IPS-18a (cell line): ENCODE results near the gene HTR1B.
A peak's percentile ranks its signal among the peaks of the same experiment; 100 is the strongest.

ENCODE experiments used
- H3K27ac ChIP-seq: one replicate; pipeline ENCODE4 v1.5.1; 2013; ENCODE audit warnings: low read length
- H3K27me3 ChIP-seq: one replicate; pipeline ENCODE4 v1.6.1; 2013; ENCODE audit warnings: mild to moderate bottlenecking, low read length; ENCODE audit not compliant: control insufficient read depth, insufficient read depth
- H3K36me3 ChIP-seq: one replicate; pipeline ENCODE4 v1.6.1; 2013; ENCODE audit warnings: low read depth, low read length; ENCODE audit not compliant: control insufficient read depth
- H3K4me1 ChIP-seq: one replicate; pipeline ENCODE4 v1.6.1; 2013; ENCODE audit warnings: low read depth, low read length; ENCODE audit not compliant: control insufficient read depth
- H3K4me3 ChIP-seq: one replicate; pipeline ENCODE4 v1.5.1; 2013; ENCODE audit warnings: low read length
- H3K9ac ChIP-seq: one replicate; pipeline ENCODE4 v1.6.1; 2013; ENCODE audit warnings: mild to moderate bottlenecking, low read length, moderate library complexity
- H3K9me3 ChIP-seq: one replicate; pipeline ENCODE4 v1.6.1; 2013; ENCODE audit warnings: low read depth, low read length; ENCODE audit not compliant: control insufficient read depth

The HTR1B gene

DNA sequence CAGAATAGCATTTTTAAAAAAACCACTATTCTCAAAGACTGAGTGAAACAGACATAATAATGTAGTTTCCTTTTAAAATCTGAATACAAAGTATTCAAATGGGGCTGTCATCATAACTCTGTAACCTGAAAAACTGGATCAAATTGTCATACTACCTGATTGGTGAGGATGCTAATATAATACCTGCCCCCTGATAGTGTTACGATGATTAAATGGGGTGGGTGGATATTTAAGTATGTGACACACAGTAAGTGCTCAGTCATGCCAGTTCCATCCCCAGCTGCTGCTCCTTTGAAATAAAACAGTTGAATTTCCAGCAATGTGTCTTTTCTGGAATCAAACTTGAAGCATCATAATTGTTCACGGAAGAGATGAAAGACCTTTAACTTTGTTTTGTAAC lies 8.9 kb downstream of the HTR1B start:
- Histone ChIP-seq H3K27me3 (no peaks in the 10 kb centered on the region), H3K4me1 (peaks cover 27% of the 10 kb centered on the region), H3K27ac (no peak overlapping the region), H3K9me3 (no peaks in the 10 kb centered on the region), H3K36me3 (no peaks in the 10 kb centered on the region), H3K4me3 (no peak overlapping the region), H3K9ac (no peak overlapping the region)

DNA sequence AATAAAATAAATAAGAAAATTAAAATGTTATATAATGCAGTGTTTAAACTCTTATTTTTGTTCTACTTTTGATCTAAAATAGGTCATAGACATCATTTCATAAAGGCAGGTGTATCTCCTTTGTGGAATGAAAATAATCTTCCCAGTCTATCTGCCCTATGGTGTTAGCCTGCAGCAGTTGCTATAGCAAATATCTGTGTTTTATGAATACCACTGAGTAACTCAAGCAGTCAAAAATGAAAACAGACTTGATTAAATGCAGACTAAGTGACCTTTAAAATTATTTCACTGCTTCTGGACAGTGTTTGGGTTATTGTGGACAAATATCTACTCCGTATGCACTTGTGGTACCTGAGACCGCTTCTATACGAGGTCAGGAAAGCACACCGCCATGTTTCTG lies 11.8 kb downstream of the HTR1B start:
- no peak overlapping the region for H3K4me3 ChIP-seq
- no peaks in the 10 kb centered on the region for H3K9me3 ChIP-seq
- no peak overlapping the region for H3K9ac ChIP-seq
- H3K27me3 ChIP-seq = no peaks in the 10 kb centered on the region
- no peaks in the 10 kb centered on the region for H3K36me3 ChIP-seq
- H3K27ac ChIP-seq = no peak overlapping the region
- H3K4me1 ChIP-seq = peaks cover 22% of the 10 kb centered on the region

DNA sequence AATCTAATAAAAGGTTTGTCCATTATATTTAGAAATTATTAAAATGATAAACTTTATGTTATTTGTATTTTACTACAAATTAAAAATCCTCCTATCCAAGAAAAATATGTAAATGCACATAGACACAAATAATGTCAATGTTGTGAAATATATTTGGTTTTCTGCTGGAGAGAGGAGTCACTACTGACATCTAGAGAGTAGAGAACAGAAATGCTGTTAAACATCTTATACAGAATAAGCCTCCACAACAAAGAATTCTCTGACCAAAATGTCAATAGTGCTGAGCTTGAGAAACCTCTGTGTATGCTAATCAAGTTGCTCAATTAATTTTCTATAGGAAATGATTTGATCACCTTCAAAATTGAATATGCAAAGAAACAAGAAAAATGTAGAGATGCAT lies 12.4 kb downstream of the HTR1B start:
- no peaks in the 10 kb centered on the region for H3K9me3 ChIP-seq
- H3K4me3 ChIP-seq = no peak overlapping the region
- no peaks in the 10 kb centered on the region for H3K27me3 ChIP-seq
- no peaks in the 10 kb centered on the region for H3K36me3 ChIP-seq
- H3K27ac ChIP-seq = no peak overlapping the region
- H3K9ac ChIP-seq = no peak overlapping the region
- peaks cover 17% of the 10 kb centered on the region for H3K4me1 ChIP-seq

- Histone ChIP-seq H3K27ac (no peak overlapping the region), H3K9ac (no peak overlapping the region), H3K36me3 (no peaks in the 10 kb centered on the region), H3K9me3 (no peaks in the 10 kb centered on the region), H3K27me3 (no peaks in the 10 kb centered on the region), H3K4me1 (no peaks in the 10 kb centered on the region), H3K4me3 (no peak overlapping the region)
Observed at GRCh38 chr6:77448546-77448945, 14.7 kb downstream of the HTR1B start.

- H3K9me3 ChIP-seq = no peaks in the 10 kb centered on the region
- no peaks in the 10 kb centered on the region for H3K4me1 ChIP-seq
- no peak overlapping the region for H3K9ac ChIP-seq
- H3K4me3 ChIP-seq = no peak overlapping the region
- H3K27ac ChIP-seq = no peak overlapping the region
- H3K36me3 ChIP-seq = no peaks in the 10 kb centered on the region
- H3K27me3 ChIP-seq = no peaks in the 10 kb centered on the region
Observed at GRCh38 chr6:77447254-77447653, 16.0 kb downstream of the HTR1B start.

DNA sequence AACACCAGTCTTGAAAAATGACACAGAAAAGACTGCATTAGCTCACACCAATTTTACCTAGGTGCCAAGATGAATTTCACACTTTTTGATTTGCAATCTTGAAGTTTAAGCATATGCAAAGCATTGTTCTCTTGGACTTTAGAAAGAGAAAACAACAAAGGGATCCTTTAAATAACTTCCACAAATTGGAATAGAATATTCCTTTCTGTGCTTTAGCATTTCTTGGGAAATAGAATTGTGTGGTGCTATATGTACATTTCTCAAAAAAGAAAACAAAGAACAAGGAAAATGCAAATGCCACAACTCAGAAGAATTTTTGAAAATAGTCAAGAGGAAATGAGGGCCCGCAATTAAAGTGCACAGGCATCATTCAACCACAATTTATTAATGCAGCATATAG lies 17.0 kb downstream of the HTR1B start:
- H3K9me3 ChIP-seq = no peaks in the 10 kb centered on the region
- no peaks in the 10 kb centered on the region for H3K36me3 ChIP-seq
- no peaks in the 10 kb centered on the region for H3K4me1 ChIP-seq
- no peaks in the 10 kb centered on the region for H3K27me3 ChIP-seq
- no peak overlapping the region for H3K27ac ChIP-seq
- no peak overlapping the region for H3K9ac ChIP-seq
- no peak overlapping the region for H3K4me3 ChIP-seq

- H3K27ac ChIP-seq = no peak overlapping the region
- no peaks in the 10 kb centered on the region for H3K9me3 ChIP-seq
- no peaks in the 10 kb centered on the region for H3K4me1 ChIP-seq
- H3K36me3 ChIP-seq = no peaks in the 10 kb centered on the region
- no peak overlapping the region for H3K4me3 ChIP-seq
- H3K27me3 ChIP-seq = no peaks in the 10 kb centered on the region
- H3K9ac ChIP-seq = no peak overlapping the region
Observed at GRCh38 chr6:77445214-77445613, 18.1 kb downstream of the HTR1B start.

DNA sequence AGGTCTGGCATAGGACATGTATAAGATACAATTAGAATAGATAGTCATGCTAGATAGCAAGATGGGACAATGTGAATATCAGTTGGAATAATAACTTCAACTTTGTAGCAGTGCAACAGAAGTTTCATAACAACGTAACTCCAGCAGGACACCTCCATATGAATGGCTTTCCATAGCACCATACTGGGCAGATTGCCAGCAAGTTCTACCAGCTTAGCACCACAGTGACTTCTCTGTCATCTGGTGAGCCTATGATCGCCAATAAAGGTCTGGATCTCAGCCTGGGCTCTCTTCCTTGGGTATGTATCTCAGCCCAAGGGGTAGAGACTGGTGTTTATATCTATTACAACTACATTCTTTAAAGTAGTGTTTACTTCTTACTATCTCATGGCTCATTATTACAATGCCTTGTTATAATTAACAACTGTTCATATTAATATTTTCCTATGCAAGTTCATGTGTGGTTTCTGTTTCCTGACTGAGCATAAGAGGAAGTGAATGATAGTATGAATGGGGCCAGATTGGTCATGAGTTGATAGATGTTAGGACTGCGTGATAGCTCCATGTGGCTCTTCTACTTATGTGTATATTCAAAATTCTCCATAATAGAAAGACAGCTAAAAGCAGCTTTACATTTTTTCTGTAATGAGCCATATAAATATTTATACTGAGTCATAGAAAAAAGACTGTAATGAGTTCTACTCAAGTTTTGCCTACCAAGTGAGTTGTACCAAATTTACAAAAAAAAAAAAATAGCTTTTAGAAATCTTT lies 22.9 kb downstream of the HTR1B start:
- Histone ChIP-seq H3K36me3 (no peaks in the 10 kb centered on the region), H3K4me1 (no peaks in the 10 kb centered on the region), H3K4me3 (no peak overlapping the region), H3K27ac (no peak overlapping the region), H3K9me3 (no peaks in the 10 kb centered on the region), H3K27me3 (no peaks in the 10 kb centered on the region), H3K9ac (no peak overlapping the region)

DNA sequence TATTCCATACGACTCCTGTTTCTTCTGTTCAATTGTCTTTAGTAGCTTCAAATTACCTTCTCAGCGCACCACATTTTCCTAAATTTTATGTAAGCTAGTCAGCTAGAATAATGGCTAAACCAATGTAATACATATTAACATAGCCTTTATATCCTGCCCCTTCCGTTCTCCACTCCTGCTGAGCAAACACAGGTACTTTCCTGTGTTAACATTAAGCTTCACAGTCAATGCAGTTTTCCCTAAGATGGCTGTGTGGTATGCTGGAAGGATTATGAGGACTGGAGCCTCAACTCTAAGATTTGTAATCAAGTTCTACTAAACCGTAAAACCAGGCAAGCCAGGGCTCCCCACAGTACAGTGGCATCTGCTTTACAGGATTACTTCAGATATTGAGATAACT lies 29.4 kb downstream of the HTR1B start:
- no peak overlapping the region for H3K4me3 ChIP-seq
- no peaks in the 10 kb centered on the region for H3K27me3 ChIP-seq
- H3K4me1 ChIP-seq = peaks cover 12% of the 10 kb centered on the region
- H3K9me3 ChIP-seq = no peaks in the 10 kb centered on the region
- no peaks in the 10 kb centered on the region for H3K36me3 ChIP-seq
- no peak overlapping the region for H3K9ac ChIP-seq
- peak overlapping the region; percentile 13 for H3K27ac ChIP-seq

- Histone ChIP-seq H3K36me3 (no peaks in the 10 kb centered on the region), H3K9ac (no peak overlapping the region), H3K4me3 (no peak overlapping the region), H3K27me3 (no peaks in the 10 kb centered on the region), H3K4me1 (peaks cover 12% of the 10 kb centered on the region), H3K27ac (no peak overlapping the region), H3K9me3 (no peaks in the 10 kb centered on the region)
Observed at GRCh38 chr6:77430504-77430903, 32.8 kb downstream of the HTR1B start.

DNA sequence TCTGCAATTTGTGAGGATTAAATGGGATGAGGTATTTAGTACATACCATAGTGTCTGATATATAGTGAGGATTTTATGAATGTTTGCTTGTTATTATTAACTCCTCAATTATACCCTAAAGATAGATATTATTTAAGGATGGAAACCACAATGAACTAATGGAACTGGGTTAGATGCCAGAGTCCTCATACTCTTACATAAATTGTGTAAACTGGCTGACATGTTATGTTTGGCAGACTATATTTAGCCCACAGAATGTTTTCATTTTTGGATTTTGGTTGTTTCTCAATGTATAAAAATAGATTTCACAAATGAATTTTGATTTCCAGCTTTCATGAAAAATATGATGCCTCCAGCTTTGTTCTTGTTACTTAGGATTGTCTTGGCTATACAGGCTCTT lies 37.6 kb downstream of the HTR1B start:
- no peaks in the 10 kb centered on the region for H3K4me1 ChIP-seq
- H3K4me3 ChIP-seq = no peak overlapping the region
- H3K9ac ChIP-seq = no peak overlapping the region
- H3K27me3 ChIP-seq = no peaks in the 10 kb centered on the region
- no peak overlapping the region for H3K27ac ChIP-seq
- H3K9me3 ChIP-seq = no peaks in the 10 kb centered on the region
- no peaks in the 10 kb centered on the region for H3K36me3 ChIP-seq

- Histone ChIP-seq H3K36me3 (no peaks in the 10 kb centered on the region), H3K9me3 (no peaks in the 10 kb centered on the region), H3K27ac (no peak overlapping the region), H3K4me3 (no peak overlapping the region), H3K4me1 (no peaks in the 10 kb centered on the region), H3K27me3 (no peaks in the 10 kb centered on the region), H3K9ac (no peak overlapping the region)
Observed at GRCh38 chr6:77425216-77425615, 38.1 kb downstream of the HTR1B start.
